Natural killer cell (primary cell): ENCODE data around the gene C1QTNF9. TPM values are rescaled to one million over a fixed set of nuclear protein-coding genes. Genes with fewer than 3 reads are reported as not detected.
"Not testable (repeated sequence)": the region's sequence is repeated elsewhere in the genome, so short reads cannot be mapped to it uniquely, and the experiment has no call there.

ENCODE experiments used
- ATAC-seq, 3 donors: fragments of 150-1000 bp in 2 of 3; fragments of 200-7000 bp in 1 of 3; cut with Tn5 transposase; 1 replicate in 1 of 3; 2 replicates in 2 of 3; pipeline ENCODE4 v1.10.0; 2021; ENCODE audit warnings: mild to moderate bottlenecking in 2 of 3, moderate library complexity in 2 of 3
- DNase-seq, 2 donors: peaks; one replicate each; pipeline versions ENCODE4 v3.0.0 to v3.0.0-alpha.2; 2013 to 2021; ENCODE audit warnings: mixed read lengths in 1 of 2
- H3K27ac ChIP-seq: one replicate; pipeline ENCODE4 v1.5.1; 2013; ENCODE audit warnings: mild to moderate bottlenecking, low read length
- H3K27me3 ChIP-seq: one replicate; pipeline ENCODE4 v1.6.1; 2013; ENCODE audit warnings: low read length; ENCODE audit not compliant: control insufficient read depth, insufficient read depth
- H3K36me3 ChIP-seq: one replicate; pipeline ENCODE4 v1.6.1; 2013; ENCODE audit warnings: low read length; ENCODE audit not compliant: control insufficient read depth, insufficient read depth
- H3K4me1 ChIP-seq: one replicate; pipeline ENCODE4 v1.6.1; 2013; ENCODE audit warnings: low read length; ENCODE audit not compliant: control insufficient read depth, insufficient read depth
- H3K4me3 ChIP-seq: one replicate; pipeline ENCODE4 v1.5.1; 2013; ENCODE audit warnings: low read length
- H3K9me3 ChIP-seq: one replicate; pipeline ENCODE4 v1.6.1; 2013; ENCODE audit warnings: low read length; ENCODE audit not compliant: control insufficient read depth, insufficient read depth
- H3K27ac Mint-ChIP-seq, 2 donors: one replicate each; pipeline ENCODE4 v1.8.0; 2022; ENCODE audit warnings: mild to moderate bottlenecking in 2 of 2, mixed read lengths in 2 of 2, moderate library complexity in 1 of 2
- H3K27me3 Mint-ChIP-seq, 2 donors: one replicate each; pipeline ENCODE4 v1.8.0; 2022; ENCODE audit warnings: low read depth in 2 of 2, mixed read lengths in 2 of 2
- H3K36me3 Mint-ChIP-seq: one replicate; pipeline ENCODE4 v1.8.0; 2022; ENCODE audit warnings: mixed read lengths
- H3K4me1 Mint-ChIP-seq, 2 donors: one replicate each; pipeline ENCODE4 v1.8.0; 2022; ENCODE audit warnings: mixed read lengths in 2 of 2
- H3K4me3 Mint-ChIP-seq: one replicate; pipeline ENCODE4 v1.8.0; 2022; ENCODE audit warnings: mild to moderate bottlenecking, moderate library complexity, mixed read lengths
- H3K9me3 Mint-ChIP-seq, 2 donors: one replicate each; pipeline ENCODE4 v1.8.0; 2022; ENCODE audit warnings: mixed read lengths in 2 of 2
- CTCF ChIP-seq: fragments of 200-600 bp; IDR thresholded peaks from one replicate; pipeline ENCODE4 v1.8.0; 2022; ENCODE audit warnings: antibody characterized with exemption
- WGBS: methylation state at CpG from one replicate; pipeline ENCODE4 v1.1.7; 2013; ENCODE audit warnings: missing lambda C conversion rate; ENCODE audit not compliant: insufficient coverage; 5-methylcytosine and 5-hydroxymethylcytosine counted together
- intact Hi-C: fragments of 100-400 bp; cut with micrococcal nuclease; formaldehyde crosslinking; loops from one replicate; pipeline ENCODE4 v1.14.2; 2022
- total RNA-seq, 4 donors: library from RNA; stranded (reverse); fragments of 120-200 nt in 1 of 4; gene quantifications; one replicate each; pipeline versions ENCODE4 v1.2.3 to v1.2.4, GENCODE V29; 2013 to 2022

The C1QTNF9 gene
- total RNA-seq, 3 donors from 2014 or later (not counting 1 experiment from before 2014, with no cell fraction given): 0.25 TPM; not detected in 2

- Mint-ChIP-seq H3K4me1 (no peaks in the 10 kb centered on the region), H3K4me3 (no peak overlapping the region), H3K36me3 (no peaks in the 10 kb centered on the region), H3K27ac (no peak overlapping the region), H3K27me3 (no peaks in the 10 kb centered on the region), H3K9me3 (no peaks in the 10 kb centered on the region)
- intact Hi-C loops: no loop called here
- no peak for TF ChIP-seq CTCF
- no peaks in the 10 kb centered on the region for H3K9me3 ChIP-seq
- H3K27me3 ChIP-seq: no peaks in the 10 kb centered on the region
- ATAC-seq (no peak), DNase-seq (no peak)
- H3K27ac ChIP-seq: no peak overlapping the region
- no peaks in the 10 kb centered on the region for H3K36me3 ChIP-seq
- H3K4me1 ChIP-seq: no peaks in the 10 kb centered on the region
- H3K4me3 ChIP-seq: no peak overlapping the region
- WGBS: 94% methylated on average over 15 of the region's 15 CpGs
These were observed 48.4 kb downstream of the C1QTNF9 start for GRCh38 chr13:24357756-24358155.

- H3K27me3 ChIP-seq, H3K36me3 Mint-ChIP-seq, H3K27ac Mint-ChIP-seq, H3K4me1 Mint-ChIP-seq, H3K9me3 Mint-ChIP-seq, H3K27ac ChIP-seq, H3K9me3 ChIP-seq, H3K4me3 Mint-ChIP-seq, H3K36me3 ChIP-seq, H3K4me1 ChIP-seq, DNase-seq, ATAC-seq, H3K4me3 ChIP-seq, intact Hi-C loops, H3K27me3 Mint-ChIP-seq: not testable (repeated sequence)
- WGBS: 91% methylated on average over 16 of the region's 16 CpGs
These were observed 49.5 kb downstream of the C1QTNF9 start for GRCh38 chr13:24358836-24359235.

GRCh38 chr13:24359252-24359651, 49.9 kb downstream of the C1QTNF9 start:
- H3K4me1 ChIP-seq, H3K4me3 Mint-ChIP-seq, H3K4me1 Mint-ChIP-seq, H3K36me3 Mint-ChIP-seq, H3K9me3 ChIP-seq, H3K27me3 Mint-ChIP-seq, H3K4me3 ChIP-seq, H3K27ac Mint-ChIP-seq, H3K27ac ChIP-seq, H3K9me3 Mint-ChIP-seq, ATAC-seq, H3K27me3 ChIP-seq, intact Hi-C loops, DNase-seq, H3K36me3 ChIP-seq: not testable (repeated sequence)
- 85% methylated on average over 5 of the region's 9 CpGs for WGBS

- intact Hi-C loops: no loop called here
- WGBS: 89% methylated on average over 7 of the region's 7 CpGs
- no peak overlapping the region for H3K27ac ChIP-seq
- no peak overlapping the region for H3K4me3 Mint-ChIP-seq
- H3K4me3 ChIP-seq: no peak overlapping the region
- H3K36me3 Mint-ChIP-seq: no peaks in the 10 kb centered on the region
- no peak for DNase-seq
- H3K27me3 Mint-ChIP-seq: no peaks in the 10 kb centered on the region
- TF ChIP-seq CTCF: no peak
- no peaks in the 10 kb centered on the region for H3K4me1 ChIP-seq
- no peak for ATAC-seq
- H3K27ac Mint-ChIP-seq: no peak overlapping the region
- H3K9me3 Mint-ChIP-seq: no peaks in the 10 kb centered on the region
- H3K4me1 Mint-ChIP-seq: no peaks in the 10 kb centered on the region
- H3K9me3 ChIP-seq: no peaks in the 10 kb centered on the region
- no peaks in the 10 kb centered on the region for H3K27me3 ChIP-seq
- no peaks in the 10 kb centered on the region for H3K36me3 ChIP-seq
These were observed 50.7 kb downstream of the C1QTNF9 start for GRCh38 chr13:24360106-24360505.

GRCh38 chr13:24361113-24361512, 51.7 kb downstream of the C1QTNF9 start:
- Mint-ChIP-seq H3K4me3 (no peak overlapping the region), H3K36me3 (no peaks in the 10 kb centered on the region), H3K4me1 (no peaks in the 10 kb centered on the region), H3K9me3 (no peaks in the 10 kb centered on the region), H3K27me3 (no peaks in the 10 kb centered on the region), H3K27ac (no peak overlapping the region)
- H3K27me3 ChIP-seq: no peaks in the 10 kb centered on the region
- ATAC-seq (no peak), DNase-seq (no peak)
- no peak overlapping the region for H3K27ac ChIP-seq
- H3K9me3 ChIP-seq: no peaks in the 10 kb centered on the region
- H3K4me1 ChIP-seq: no peaks in the 10 kb centered on the region
- WGBS: 93% methylated on average over 2 of the region's 2 CpGs
- intact Hi-C loops: no loop called here
- no peak overlapping the region for H3K4me3 ChIP-seq
- no peak for TF ChIP-seq CTCF
- H3K36me3 ChIP-seq: no peaks in the 10 kb centered on the region
